ENCODE results near the gene ORMDL1.

The ORMDL1 gene, protein sequence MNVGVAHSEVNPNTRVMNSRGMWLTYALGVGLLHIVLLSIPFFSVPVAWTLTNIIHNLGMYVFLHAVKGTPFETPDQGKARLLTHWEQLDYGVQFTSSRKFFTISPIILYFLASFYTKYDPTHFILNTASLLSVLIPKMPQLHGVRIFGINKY

GRCh38 chr2:189783927-189784867 lies at the start of gene ORMDL1, which contains the start of gene PMS1:
Gene ORMDL1, minus strand, starts transcription at chr2:189784339. Its CDS starts 1,744 bp downstream, at chr2:189782595.
Gene PMS1, plus strand, starts transcription at chr2:189784450. Its CDS starts 7,360 bp downstream, at chr2:189791810.
- DNase-seq, result peak; percentile 83

DNA sequence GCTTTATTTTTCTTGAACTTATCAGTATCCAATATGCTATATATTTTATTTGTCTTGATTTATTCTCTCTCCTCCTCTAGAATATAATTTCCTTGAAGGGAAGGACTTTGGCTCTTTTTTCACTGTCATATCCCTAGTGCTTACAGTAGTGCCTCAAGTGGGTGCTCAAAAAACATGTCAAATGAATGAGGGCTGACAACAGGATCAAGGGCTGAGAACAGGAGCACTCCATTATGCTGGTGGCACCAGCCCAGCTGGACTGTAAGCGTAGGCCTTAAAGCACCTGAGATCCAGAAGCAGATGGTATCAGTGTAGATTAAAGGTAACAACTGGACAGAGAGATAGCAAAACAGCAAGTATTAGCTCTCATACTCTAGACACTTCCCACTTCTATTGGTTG lies 46.4 kb upstream of the ORMDL1 start:
- no peak for DNase-seq

GRCh38 chr2:189829102-189829833 lies 45.1 kb upstream of the ORMDL1 start:
- DNase-seq, result no peak

DNA sequence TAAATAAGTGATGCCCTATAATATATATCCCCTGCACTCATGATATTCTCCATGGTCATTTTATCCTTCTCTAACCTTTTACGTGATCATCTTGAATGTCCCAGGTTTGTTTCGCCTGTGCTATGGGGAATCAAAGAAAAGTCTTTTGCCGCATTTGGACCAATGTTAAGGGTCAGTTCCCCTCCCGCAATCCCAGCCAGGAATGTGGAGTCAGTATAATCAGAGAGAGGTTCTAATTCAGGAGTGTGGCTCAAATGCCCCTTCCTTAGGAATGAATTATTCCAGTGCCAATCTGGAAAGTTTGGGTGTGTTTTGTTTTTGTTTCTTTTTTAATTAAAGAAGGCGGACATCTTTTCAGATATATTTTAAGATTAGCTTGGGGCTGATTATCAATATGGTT lies 41.9 kb upstream of the ORMDL1 start:
- no peak for DNase-seq

- no peak for DNase-seq
Observed at GRCh38 chr2:189824694-189825396, 40.7 kb upstream of the ORMDL1 start.

DNA sequence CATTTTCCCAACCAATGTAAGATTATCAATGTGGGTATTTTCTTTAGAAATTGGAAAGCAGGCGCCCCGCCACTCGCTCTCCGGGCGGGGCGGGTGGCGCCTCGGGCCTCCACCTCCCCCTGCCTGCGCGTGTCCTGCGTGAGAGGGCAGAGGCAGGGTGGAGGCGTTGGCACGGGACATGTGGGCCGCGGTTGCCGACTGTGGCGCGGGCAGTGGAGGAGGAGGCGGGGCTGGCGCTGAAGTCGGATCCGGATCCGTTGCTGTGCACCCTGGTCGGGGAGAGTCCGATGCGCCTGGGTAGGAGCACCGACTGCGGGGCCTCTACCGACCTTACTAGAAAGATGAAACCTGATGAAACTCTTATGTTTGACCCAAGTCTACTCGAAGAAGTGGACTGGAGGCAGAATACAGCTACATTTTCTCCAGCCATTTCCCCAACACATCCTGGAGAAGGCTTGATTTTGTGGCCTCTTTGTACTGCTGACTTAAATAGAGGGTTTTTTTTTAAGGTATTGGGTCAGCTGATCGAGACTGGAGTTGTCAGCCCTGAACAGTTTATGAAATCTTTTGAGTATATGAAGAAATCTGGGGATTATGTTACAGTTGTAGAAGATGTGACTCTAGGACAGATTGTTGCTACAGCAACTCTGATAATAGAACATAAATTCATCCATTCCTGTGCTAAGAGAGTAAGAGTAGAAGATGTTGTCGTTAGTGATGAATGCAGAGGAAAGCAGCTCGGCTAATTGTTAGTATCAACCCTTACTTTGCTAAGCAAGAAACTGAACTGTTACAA lies 38.0 kb upstream of the ORMDL1 start:
- DNase-seq, result no peak

- DNase-seq, result no peak
Observed at GRCh38 chr2:189819297-189819704, 35.2 kb upstream of the ORMDL1 start.

- DNase-seq, result no peak
Observed at GRCh38 chr2:189818249-189819038, 34.3 kb upstream of the ORMDL1 start.

DNA sequence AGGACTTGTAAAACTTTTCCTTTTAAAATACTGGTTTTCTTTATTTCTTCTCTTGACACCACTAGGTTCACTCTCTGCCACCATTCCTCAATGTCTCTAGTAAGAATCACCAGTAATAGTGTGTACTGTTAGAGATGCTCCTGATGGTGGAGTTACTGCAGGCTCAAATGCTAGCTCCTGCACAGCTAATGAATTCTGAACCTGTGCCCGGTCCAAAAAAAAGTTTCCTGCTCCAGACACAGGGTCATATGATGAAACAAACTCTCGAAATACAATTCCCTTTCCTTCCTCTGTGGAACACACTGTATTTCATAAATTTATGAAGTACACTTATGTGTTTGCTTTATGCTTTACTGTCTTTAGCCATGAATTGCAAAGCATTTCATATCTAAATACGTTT lies 19.3 kb upstream of the ORMDL1 start:
- DNase-seq, result no peak

DNA sequence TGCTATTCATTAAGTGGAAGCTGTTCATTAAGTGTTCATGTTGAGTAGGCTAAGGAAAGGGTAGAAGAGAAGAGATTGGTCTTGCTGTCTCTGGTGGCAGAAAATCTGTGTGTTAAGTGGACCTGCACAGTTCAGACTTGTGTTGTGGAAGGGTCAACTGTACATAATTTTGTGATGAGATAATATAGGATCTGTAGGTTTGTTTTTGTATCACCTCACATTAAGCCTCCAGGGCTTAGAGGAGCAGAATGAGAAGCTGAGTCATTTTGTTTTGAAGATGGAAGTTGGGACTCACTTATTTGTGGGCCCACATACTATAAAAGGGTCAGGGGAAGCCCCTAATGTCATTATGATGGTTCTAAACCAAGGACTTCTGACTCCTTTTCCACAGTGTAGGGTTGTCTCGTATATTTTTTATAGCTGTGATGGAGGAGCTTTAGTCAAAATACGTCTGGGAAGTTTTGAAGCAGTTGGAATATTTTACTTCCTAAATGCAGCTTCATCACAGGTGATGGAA lies 18.3 kb upstream of the ORMDL1 start:
- DNase-seq, result no peak

- DNase-seq, result no peak
Observed at GRCh38 chr2:189799531-189799930, 15.4 kb upstream of the ORMDL1 start.

- DNase-seq, result no peak
Observed at GRCh38 chr2:189799030-189799331, 14.8 kb upstream of the ORMDL1 start.

DNA sequence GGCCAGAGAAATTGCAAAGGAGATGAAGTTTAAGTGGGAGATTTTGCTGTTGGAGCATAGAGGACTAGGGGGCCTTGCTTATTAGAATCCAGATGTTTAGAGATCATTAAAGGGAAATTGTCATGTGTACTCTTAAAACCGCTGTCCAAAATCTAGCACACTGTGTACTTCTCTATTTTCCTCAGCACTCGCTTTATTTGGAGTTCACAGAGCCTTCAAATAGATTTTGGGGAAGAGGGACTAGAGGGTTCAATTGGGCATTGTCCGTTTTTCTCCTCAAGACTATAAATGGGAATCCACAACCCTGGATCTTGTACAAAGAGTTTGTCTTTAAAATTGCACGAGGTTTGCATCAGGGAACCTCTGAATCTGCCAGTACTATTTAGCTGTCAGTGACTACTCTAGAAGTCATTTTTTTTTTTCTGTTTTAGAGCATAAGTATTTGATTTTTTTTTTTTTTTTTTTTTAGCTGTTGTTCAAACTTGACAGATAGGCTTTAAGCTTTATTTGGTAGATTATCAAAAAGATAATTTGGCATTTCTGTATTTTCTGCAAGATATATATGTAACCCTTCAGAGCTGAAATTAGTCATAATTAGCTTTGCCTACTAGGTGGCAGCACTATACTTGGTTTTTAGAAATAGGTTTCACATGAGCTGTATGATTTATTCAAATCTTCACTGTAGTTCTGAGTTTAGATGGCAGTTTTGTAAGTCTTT lies 14.3 kb upstream of the ORMDL1 start:
- no peak for DNase-seq

DNA sequence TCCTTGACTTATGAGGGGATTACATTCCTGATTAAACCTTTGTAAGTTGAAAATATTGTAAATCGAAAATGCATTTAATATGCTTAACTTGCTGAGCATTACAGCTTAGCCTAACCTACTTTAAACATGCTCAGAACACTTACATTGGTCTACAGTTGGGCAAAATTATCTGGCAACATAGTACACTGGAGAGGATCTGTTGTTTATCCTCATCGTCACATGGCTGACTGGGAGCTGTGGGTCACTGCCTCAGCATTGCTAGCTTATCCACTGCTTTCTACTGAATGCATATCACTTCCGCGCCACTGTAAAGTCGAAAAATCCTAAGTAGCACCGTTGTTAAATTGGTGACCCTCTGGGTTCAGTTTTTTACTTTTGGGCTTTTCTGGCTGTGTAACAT lies 13.8 kb upstream of the ORMDL1 start:
- DNase-seq, result no peak

- no peak for DNase-seq
Observed at GRCh38 chr2:189794310-189794709, 10.2 kb upstream of the ORMDL1 start.

DNA sequence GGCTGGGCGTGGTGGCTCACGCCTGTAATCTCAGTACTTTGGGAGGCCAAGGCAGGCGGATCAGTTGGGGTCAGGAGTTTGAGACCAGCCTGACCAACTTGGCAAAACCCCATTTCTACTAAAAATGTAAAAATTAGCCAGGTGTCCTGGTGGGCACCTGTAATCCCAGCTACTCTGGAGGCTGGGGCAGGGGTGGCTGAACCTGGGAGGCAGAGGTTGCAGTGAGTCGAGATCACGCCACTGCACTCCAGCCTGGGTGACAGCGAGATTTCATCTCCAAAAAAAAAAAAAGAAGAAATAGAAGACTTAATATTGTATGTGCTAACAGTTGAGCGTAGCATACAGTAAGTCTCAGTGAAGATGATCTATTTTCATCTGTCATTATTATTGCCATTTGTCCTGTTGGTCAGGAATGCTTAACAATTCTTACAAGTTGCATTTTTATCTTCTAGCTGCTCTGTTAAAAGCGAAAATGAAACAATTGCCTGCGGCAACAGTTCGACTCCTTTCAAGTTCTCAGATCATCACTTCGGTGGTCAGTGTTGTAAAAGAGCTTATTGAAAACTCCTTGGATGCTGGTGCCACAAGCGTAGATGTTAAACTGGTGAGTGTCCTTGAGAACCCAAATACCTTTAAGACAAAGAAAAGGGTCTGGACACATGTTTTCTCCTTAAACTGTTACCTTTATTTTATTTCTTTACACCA lies 7.4 kb upstream of the ORMDL1 start:
- no peak for DNase-seq

DNA sequence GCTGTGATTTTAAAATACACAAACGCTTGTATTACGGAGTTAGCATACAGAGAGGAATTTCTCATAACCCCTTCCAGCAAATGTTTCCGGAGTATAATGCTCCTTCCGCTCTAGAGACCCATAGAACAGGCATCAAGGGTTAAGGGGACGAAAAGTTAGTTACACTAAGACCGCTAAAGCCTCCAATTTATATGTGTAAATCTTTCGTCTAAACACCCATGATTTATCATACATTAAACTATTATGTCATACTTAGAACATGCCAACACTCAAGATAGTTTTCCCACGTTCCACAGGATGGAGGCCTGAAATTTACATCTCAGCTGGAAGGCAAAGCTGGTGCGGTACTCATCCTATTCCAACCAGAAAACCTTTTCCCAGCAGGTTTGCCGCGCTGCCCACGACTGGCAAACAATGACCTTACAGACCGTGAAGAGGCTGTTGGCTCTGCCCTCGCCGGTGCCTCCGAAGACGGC lies 650 bp downstream of the ORMDL1 start:
- no peak for DNase-seq

DNA sequence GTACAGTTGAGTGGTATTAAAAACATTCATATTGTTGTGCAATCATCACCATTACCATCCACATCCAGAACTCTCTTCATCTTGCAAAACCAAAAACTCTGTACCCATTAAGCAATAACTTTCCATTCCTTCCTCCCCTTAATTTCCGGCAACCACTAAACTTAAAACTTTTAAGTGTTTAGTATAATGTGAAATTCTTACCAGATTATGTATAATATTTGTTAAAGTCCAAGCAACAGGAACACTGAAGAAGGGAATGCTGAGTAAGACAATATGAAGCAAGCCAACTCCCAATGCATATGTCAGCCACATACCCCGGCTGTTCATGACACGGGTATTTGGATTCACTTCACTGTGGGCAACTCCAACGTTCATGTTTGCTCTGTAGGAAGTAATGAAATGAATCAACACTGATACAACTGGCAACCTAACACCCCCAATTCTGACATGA lies 1.9 kb downstream of the ORMDL1 start:
- no peak for DNase-seq

DNA sequence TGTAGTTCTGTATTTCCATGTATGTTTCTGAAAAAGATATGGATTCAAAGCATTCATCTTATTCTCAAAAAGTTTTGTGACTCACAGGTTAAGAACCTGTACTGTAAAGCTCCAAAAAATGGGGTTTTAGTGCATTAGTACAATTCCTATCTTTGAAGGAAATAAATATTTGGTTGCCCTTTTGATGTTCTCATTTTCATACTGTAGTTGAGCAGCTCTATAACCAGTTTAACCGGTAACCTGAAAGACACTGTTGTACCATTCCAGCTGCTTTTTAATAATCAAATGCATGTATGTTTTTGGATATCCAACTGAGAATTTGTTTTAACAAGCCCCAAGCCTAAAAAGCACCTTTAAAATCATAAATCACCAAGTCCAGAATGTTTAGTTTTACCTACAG lies 11.9 kb downstream of the ORMDL1 start:
- DNase-seq, result peak; percentile 28

All from NCI-H1048 (cell line).